Activated effector memory CD4-positive, alpha-beta T cell treated with anti-CD3 and anti-CD28 coated beads, Interleukin-2, amount 50 U/mL, for 16 hours (primary cell): Measurements from ENCODE around the gene HJURP.

Experiments
- DNase-seq: peaks from one replicate; pipeline ENCODE4 v3.0.0-alpha.2; 2020

Gene HJURP

DNA sequence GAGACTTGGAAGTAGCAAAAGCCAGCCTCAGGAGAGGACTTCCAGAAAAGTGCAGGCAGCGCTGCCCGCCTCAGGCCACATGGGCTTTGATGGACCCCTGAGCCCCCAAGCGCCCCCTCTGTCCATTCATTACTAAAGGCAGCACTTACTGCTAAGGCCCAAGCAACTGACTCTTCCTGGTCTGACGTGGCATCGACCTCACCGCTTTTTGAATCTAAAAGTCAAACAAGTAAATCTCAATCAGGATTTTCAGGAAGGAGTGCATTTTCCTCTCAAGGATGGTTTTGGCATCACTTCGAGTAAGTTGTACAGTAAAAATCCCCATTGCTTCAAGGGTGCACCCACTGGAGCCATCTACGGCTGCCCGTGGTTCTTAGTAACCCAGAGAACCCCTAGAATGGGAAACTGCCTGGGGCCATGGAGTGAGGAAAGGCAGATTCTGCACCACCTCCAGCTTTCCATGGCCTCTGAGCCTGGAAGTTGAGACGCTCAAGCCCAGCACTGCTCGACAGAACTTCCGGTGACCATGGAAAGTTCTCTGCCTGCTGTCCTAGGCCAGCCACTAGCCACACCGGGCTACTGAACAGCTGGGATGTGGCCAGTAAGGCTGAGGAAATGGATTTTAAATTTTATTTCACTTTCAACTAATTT is 7.0 kb downstream of the HJURP start:
- DNase-seq: no peak

DNA sequence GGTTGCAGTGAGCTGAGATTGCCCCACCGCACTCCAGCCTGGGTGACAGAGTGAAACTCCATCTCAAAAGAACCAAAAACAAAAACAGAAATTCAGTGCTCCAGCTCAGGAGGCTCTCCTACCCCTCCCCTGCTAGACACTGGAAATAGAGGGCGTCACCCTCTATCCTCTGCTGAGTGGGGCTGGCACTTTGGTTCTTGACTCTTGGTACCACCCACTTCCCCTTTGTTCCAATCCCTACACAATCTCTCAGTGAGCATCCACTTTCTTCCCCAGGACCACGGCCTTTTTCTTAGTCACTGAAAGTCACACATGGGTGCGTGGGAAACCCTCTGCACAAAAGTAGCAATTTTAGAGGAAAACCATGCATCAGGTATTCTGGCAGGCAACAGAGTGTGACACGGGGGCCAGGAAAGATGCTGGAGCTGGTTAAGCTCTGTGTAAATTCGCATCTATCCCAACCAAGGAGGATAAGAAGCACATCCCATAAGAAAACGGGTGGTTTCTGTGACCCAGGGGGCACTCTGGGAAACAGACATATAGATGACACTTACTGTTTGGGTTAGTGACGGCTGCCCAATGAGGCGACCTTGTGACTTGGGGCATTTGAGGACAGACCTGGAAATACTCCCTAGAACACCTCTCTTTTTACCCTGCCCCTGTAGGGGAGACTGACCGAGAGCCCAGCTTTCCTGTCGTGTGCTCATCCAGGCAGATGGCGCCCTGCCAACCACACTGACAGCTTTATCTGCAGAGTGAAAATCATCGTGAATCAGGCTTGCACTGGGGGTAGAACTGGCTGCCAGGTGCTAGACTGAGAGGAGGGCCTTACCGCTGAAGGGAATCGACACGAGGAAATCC is 7.7 kb downstream of the HJURP start:
- DNase-seq: no peak

DNA sequence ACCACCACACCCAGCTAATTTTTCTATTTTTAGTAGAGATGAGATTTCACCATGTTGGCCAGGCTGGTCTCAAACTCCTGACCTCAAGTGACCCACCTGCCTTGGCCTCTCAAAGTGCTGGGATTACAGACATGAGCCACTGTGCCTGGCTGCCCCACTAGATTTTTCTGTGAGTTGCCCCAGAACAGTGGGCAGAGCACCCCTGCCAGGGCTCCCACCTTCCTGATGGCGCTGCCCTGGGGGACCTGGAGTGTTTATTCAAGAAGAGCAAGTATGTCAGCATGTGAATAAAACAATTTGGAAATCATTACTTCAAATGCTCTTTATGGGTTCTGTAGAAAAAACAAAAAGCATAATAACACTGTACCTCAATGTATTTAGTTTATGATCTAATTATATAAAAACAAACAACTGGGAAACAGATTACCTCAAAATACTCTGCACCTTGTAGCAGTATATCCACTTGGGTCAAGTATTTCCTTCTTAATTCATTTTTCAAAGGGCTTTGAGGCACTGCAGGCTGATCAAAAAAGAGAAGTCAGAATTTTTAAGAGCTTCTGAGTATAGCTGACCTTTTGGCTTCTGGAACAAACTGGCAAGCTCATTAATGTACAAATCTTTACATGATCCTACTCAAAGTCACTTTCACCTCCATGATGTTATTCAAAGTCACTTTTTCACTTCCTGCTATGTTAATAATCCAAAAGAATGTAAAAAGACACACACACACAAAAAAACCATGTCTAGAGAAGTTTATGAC is 8.9 kb downstream of the HJURP start:
- DNase-seq: no peak

- DNase-seq: no peak
These were observed 9.5 kb downstream of the HJURP start for GRCh38 chr2:233844836-233845235.

GRCh38 chr2:233844064-233844807 is 10.1 kb downstream of the HJURP start:
- DNase-seq: no peak

DNA sequence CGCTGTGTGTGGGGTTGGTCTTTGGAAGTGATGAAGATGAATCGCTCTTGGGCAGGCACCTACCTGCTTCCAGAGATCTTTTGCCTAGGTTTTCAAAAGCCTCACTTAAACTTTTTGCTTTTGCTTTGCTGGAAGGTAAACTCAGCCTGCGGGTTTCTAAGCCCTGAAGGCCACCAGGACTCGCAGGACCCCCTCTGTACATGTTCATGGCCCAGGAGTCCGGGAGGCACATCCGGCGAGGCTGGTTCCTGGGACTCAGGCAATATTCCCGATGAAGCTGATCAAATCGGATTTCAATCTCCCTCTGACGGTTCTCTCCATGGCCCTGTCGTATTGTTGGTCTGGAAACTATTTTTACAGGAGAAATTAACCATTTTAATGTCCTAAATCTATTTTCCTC is 13.2 kb downstream of the HJURP start:
- DNase-seq: peak; percentile 22

- DNase-seq: peak; percentile 39
These were observed 13.8 kb downstream of the HJURP start for GRCh38 chr2:233840520-233840919.

- DNase-seq: peak; percentile 45
These were observed 14.9 kb downstream of the HJURP start for GRCh38 chr2:233839447-233839820.

DNA sequence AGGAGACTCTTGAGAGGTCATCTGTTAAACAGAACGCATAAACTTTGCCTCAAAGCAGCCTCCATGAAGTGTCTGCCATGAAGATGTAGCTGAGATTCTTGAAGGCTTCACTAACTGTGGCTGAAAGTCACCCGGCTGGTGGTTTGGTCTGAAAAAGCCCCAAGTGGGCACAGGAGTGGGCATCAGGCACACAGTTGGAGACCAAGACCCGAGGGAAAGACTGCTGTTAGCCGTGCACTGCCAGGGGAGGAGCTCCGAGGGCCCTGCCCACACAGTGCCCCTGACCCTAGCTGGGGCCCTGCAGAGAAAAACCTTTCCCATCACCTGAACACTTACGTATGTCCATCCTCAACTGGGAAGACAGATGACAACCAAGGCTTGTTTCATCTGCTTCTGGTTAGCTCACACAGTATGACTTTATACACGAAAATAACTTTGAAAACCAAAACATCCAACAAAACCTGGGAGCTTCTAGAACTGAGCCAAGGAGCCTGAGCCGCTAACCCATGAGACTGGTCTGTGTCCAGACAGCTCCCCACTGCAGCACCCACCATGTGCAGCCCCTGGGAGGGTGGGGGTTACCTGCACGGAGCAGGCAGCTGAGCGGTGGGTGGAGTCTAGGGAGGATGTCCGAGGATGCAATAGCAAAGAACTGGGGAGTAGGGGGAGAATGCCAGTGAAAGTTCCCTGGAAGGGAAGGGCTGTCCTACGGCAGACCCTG is 15.4 kb downstream of the HJURP start:
- DNase-seq: peak; percentile 60

DNA sequence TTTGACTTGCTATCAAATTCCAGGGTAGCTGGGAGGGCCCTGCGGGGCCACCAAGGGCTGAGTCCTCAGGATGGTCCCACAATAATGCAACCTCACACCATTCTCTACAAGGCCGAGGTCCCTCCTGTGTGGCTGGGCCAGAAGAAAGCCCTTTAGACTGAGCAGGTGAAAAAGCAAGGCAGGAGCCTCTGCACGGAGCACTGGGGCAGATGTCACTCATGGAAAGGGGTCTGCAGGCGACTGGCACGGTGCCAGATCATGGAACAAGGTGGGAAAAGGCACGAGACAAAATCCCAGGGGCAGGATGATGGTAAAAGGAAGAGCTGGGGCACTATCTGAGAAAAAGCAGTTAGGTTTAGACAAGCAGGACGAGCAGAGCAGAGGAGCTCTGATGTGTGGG is 16.1 kb downstream of the HJURP start:
- peak; percentile 43 for DNase-seq

GRCh38 chr2:233837694-233838229 is 16.6 kb downstream of the HJURP start:
- DNase-seq: peak; percentile 28

DNA sequence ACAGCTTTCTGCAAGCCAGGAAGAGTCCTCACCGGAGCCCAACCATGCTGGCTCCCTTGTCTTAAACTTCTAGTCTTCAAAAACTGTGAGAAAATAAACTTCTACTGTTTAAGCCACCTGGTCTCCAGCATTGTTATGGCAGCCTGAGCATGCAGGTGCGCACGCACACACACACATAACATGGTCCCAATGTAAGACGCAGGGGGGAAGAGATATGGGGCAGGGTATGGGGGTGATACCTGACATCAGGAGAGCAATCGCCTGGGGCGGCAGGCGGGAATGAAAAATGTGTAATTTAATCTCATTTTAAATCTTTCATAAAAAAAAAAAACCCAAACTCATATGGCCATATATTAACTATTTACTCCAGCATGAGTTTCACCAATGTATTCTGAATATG is 18.0 kb downstream of the HJURP start:
- DNase-seq: no peak

DNA sequence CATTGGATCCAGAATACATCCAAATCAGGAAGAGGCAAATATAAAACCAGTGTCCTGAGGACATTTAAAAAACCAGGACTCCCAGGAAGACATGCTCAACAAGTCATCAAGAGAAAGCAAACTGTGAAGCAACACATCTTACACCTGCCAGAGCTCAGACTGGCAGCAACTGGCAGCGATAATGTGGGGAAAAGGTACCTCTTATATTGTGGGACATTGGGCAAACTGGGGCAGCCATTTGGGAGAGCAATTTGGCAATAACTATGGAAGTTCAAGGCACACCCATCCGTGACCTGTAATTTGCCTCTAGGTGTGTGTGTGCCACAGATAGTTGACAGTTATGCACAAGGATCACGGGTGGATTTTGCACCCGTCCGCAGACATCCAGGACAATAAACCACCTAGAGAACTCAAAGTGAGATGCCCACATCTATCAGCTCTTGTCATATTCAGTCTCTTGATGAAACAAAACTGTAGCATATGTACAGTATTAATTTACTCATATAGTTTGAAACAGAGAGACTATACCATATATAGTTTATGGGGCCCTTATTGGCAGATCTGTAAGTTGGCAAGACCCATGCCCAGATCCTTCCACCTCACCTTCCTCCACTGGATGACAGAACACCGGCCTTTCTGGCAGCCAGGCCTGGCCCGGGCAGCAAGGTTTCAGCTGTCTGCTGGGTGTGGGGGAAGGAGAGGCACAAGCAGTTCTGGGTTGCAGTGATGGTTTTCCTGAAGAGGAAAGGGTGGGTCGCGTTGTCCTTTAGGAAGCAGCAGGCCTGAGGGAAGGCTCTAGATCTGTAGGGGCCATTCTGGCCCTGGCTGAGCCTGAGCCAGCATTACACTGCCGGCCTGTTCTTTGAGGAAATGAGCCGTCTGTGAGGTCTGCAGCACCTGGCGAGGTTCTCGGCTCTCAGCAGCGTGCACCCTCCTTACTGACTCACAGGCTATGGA is 18.8 kb downstream of the HJURP start:
- DNase-seq: peak; percentile 28

- DNase-seq: peak; percentile 25
These were observed 21.0 kb downstream of the HJURP start for GRCh38 chr2:233833345-233833744.

GRCh38 chr2:233832869-233833311 is 21.4 kb downstream of the HJURP start:
- peak; percentile 59 for DNase-seq

GRCh38 chr2:233832414-233832813 is 21.9 kb downstream of the HJURP start:
- no peak for DNase-seq

GRCh38 chr2:233831861-233832260 is 22.5 kb downstream of the HJURP start:
- DNase-seq: peak; percentile 42

DNA sequence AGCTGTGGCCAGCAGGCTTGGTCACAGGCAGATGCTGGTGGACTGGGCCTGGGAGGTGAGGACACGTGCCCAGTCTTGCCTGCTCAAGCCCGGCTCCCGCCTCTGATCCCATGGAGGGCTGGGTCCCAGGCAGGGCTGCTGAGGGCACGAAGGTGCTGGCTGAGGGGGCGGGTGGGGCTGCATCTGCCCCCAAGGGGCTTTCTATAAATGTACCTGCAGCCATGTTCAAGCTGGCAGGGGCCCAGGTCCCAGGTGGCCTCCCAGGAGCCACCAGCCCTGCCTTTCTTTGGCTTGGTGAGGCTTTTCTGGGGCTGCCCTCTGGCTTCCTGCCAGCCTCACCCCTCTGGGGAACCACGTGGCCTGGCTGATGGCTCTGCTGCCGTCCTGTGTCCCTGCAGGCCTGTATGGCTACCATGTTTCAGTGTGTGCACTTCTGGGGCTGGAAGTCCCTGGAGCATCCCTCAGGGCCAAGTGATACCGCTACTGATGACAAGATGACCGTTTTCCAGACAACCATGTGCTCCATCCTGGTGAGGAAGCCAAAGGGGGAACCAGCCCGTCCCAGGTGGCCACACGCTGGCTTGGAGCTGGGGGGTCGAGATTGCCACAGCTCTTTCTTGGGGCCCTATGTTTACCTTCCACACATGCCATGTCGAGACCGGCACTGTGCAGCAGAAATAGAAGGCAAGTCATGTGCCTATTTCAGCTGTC is 23.2 kb downstream of the HJURP start:
- peak; percentile 57 for DNase-seq

DNA sequence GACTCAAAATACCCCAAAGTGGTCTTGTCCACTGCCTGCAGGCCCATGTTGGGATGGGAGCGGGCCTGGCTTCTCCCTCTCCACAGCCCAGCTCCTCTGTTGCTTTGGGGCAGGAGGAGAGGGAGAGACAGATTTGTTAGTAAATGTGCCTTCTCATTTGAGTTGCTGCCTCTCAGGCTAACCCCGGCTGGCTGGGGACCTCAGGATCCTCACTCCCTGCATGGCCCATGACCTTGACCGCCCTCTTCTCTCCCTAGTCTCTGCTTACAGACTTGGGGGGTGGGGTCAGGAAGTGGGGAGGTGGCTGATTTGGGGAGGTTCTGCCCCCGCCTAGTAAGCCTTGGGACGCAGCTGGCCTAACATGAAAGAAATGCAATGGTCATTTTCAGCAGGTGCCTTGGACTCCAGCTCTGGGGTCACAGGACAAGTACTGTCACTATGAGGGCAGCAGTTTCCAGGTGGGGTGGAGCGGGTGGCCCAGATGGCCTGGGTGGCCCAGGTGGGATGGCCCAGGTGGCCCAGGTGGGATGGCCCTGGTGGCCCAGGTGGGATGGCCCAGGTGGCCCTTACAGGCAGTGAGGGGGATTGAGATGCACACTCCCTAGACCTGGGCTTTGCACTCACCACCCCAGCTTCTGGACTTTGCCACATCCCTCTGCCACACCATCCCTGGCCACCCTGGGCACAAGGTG is 24.1 kb downstream of the HJURP start:
- DNase-seq: peak; percentile 47
